MM.1S (cell line): ENCODE results near the gene PYGB.

Experiments
- DNase-seq: peaks from one replicate; pipeline ENCODE4 v3.0.0-alpha.2; 2015
- H2AFZ ChIP-seq: fragments of 300-600 bp; sonication (generic); 2 replicates; pipeline ENCODE4 v1.6.0; 2016; ENCODE audit warnings: antibody characterized with exemption, low read length
- H3F3A ChIP-seq: fragments of 300-600 bp; sonication (generic); 2 replicates; pipeline ENCODE4 v1.6.1; 2016; ENCODE audit warnings: mild to moderate bottlenecking, antibody characterized with exemption, low read length, moderate library complexity, mixed read lengths; ENCODE audit not compliant: insufficient read depth
- H3K27ac ChIP-seq: fragments of 300-600 bp; sonication (generic); 2 replicates; pipeline ENCODE4 v1.5.1; 2016; ENCODE audit warnings: mild to moderate bottlenecking, low read length
- H3K27me3 ChIP-seq: fragments of 300-600 bp; sonication (generic); replicated peaks from 2 replicates; pipeline ENCODE4 v1.6.0; 2016; ENCODE audit warnings: low read length; ENCODE audit not compliant: insufficient read depth
- H3K36me3 ChIP-seq: fragments of 300-600 bp; sonication (generic); replicated peaks from 2 replicates; pipeline ENCODE4 v1.6.1; 2016; ENCODE audit warnings: mild to moderate bottlenecking, low read length, mixed read lengths; ENCODE audit not compliant: insufficient read depth
- H3K4me1 ChIP-seq: fragments of 300-600 bp; sonication (generic); 2 replicates; pipeline ENCODE4 v1.6.1; 2016; ENCODE audit warnings: low read length, mixed read lengths
- H3K4me2 ChIP-seq: fragments of 300-600 bp; sonication (generic); 2 replicates; pipeline ENCODE4 v1.6.0; 2016; ENCODE audit warnings: low read depth, low read length
- H3K4me3 ChIP-seq: fragments of 300-600 bp; sonication (generic); 2 replicates; pipeline ENCODE4 v1.5.1; 2016; ENCODE audit warnings: low read length, mixed read lengths
- H3K79me2 ChIP-seq: fragments of 300-600 bp; sonication (generic); 2 replicates; pipeline ENCODE4 v1.6.1; 2016; ENCODE audit warnings: mixed run types, low read length, mixed read lengths
- H3K9ac ChIP-seq: fragments of 300-600 bp; sonication (generic); 2 replicates; pipeline ENCODE4 v1.6.1; 2016; ENCODE audit warnings: low read length, mixed read lengths
- H3K9me2 ChIP-seq: fragments of 300-600 bp; sonication (generic); replicated peaks from 2 replicates; pipeline ENCODE4 v1.6.1; 2016; ENCODE audit warnings: mild to moderate bottlenecking, low read length, mixed read lengths; ENCODE audit not compliant: insufficient read depth
- H3K9me3 ChIP-seq: fragments of 300-600 bp; sonication (generic); replicated peaks from 2 replicates; pipeline ENCODE4 v1.6.1; 2016; ENCODE audit warnings: mild to moderate bottlenecking, low read length, mixed read lengths; ENCODE audit not compliant: insufficient read depth
- H4K20me1 ChIP-seq: fragments of 300-600 bp; sonication (generic); 2 replicates; pipeline ENCODE4 v1.6.1; 2016; ENCODE audit warnings: mild to moderate bottlenecking, low read length, moderate library complexity, mixed read lengths; ENCODE audit not compliant: insufficient read depth
- CTCF ChIP-seq: fragments of 300-600 bp; sonication (generic); IDR thresholded peaks from 2 replicates; pipeline ENCODE4 v1.5.1; 2016; ENCODE audit warnings: antibody characterized with exemption, low read length, mixed read lengths
- EZH2 ChIP-seq: fragments of 300-600 bp; sonication (generic); optimal IDR thresholded peaks from 2 replicates; pipeline ENCODE3; 2017; ENCODE audit warnings: low read depth, mild to moderate bottlenecking, antibody characterized with exemption, low read length, mixed read lengths
- EZH2phosphoT487 ChIP-seq: fragments of 300-600 bp; sonication (generic); IDR thresholded peaks from 2 replicates; pipeline ENCODE4 v1.6.1; 2018; ENCODE audit warnings: antibody characterized with exemption, low read length

The PYGB gene

DNA sequence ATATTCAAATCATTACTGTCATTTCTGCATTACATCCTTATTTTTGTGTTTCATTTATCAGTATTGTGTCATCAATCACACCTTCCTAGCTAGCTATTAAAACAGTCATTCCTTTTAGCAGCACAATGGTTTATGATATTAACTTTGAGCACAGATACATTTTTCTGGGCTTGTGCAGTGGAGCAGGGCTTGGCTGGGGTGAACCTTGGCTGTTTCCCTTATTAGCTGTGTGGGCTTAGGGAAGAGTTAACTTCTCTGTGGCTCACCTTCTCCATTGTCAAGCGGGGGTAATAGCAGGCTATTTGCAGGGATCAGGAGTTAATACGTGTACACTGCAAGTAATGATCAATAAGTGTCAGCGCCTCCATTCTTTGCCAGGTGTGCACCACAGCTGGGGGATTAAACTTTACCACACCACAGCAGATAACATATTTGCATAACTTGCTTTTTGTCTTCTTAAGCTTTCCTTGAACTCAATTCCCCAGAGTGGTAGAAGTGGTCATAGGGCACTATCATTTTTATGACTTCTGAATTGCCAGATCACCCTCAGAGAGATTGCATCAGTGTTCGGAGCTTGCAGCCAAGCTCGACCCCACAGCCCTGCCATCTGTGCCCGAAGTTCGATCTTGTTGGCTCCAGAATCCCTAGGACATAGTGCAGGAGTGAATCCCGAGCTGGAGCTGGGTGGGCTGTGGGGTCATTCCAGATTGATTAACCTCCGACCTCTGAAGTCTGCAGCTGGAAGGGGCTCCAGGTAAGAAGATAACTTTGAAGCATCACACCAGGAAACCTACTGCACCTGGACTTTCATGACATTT, 1.5 kb upstream of the PYGB start:
- Histone ChIP-seq H3K27me3 (no peaks in the 10 kb centered on the region), H3K79me2 (peaks cover 29% of the 10 kb centered on the region), H3K4me1 (peaks cover 24% of the 10 kb centered on the region), H3K9me3 (no peaks in the 10 kb centered on the region), H3K4me3 (peak overlapping the region; percentile 69), H3K9ac (peak overlapping the region; percentile 71; the same call in 1 of the 2 replicates), H2AFZ (peak overlapping the region; percentile 87; the same call in 1 of the 2 replicates), H3K9me2 (no peaks in the 10 kb centered on the region), H3K36me3 (no peaks in the 10 kb centered on the region), H4K20me1 (no peaks in the 10 kb centered on the region), H3K4me2 (peak overlapping the region; percentile 96), H3K27ac (peak overlapping the region; percentile 27; the same call in 1 of the 2 replicates), H3F3A (peaks cover 5% of the 10 kb centered on the region; the same call in 1 of the 2 replicates)
- TF ChIP-seq EZH2 (no peak), EZH2phosphoT487 (no peak), CTCF (no peak)
- DNase-seq: peak; percentile 36

- H3K9me2 ChIP-seq: no peaks in the 10 kb centered on the region
- TF ChIP-seq EZH2: no peak
- TF ChIP-seq EZH2phosphoT487: no peak
- peak; percentile 29 for TF ChIP-seq CTCF
- peak overlapping the region; percentile 71 for H3K9ac ChIP-seq
- peak overlapping the region; percentile 96 for H3K4me2 ChIP-seq
- H3K9me3 ChIP-seq: no peaks in the 10 kb centered on the region
- H3K36me3 ChIP-seq: no peaks in the 10 kb centered on the region
- H3F3A ChIP-seq: peaks cover 5% of the 10 kb centered on the region; the same call in 1 of the 2 replicates
- DNase-seq: peak; percentile 27
- no peaks in the 10 kb centered on the region for H4K20me1 ChIP-seq
- H3K4me1 ChIP-seq: peaks cover 24% of the 10 kb centered on the region
- peak overlapping the region; percentile 27; the same call in 1 of the 2 replicates for H3K27ac ChIP-seq
- H3K79me2 ChIP-seq: peaks cover 36% of the 10 kb centered on the region
- H2AFZ ChIP-seq: peak overlapping the region; percentile 87
- no peaks in the 10 kb centered on the region for H3K27me3 ChIP-seq
- peak overlapping the region; percentile 69 for H3K4me3 ChIP-seq
Observed at GRCh38 chr20:25247000-25247517, 826 bp upstream of the PYGB start.

GRCh38 chr20:25247518-25247955, 348 bp upstream of the PYGB start:
- H3K9me3 ChIP-seq: no peaks in the 10 kb centered on the region
- H3K27ac ChIP-seq: peak overlapping the region; percentile 27; the same call in 1 of the 2 replicates
- H3K9ac ChIP-seq: peak overlapping the region; percentile 71
- H3F3A ChIP-seq: peaks cover 5% of the 10 kb centered on the region; the same call in 1 of the 2 replicates
- H3K4me2 ChIP-seq: peak overlapping the region; percentile 96
- peaks cover 41% of the 10 kb centered on the region for H3K79me2 ChIP-seq
- DNase-seq: no peak
- H2AFZ ChIP-seq: peak overlapping the region; percentile 87
- H3K27me3 ChIP-seq: no peaks in the 10 kb centered on the region
- no peaks in the 10 kb centered on the region for H3K36me3 ChIP-seq
- peak overlapping the region; percentile 69 for H3K4me3 ChIP-seq
- no peaks in the 10 kb centered on the region for H4K20me1 ChIP-seq
- no peaks in the 10 kb centered on the region for H3K9me2 ChIP-seq
- TF ChIP-seq EZH2 (no peak), CTCF (no peak), EZH2phosphoT487 (no peak)
- H3K4me1 ChIP-seq: peaks cover 24% of the 10 kb centered on the region
